Measurements from ENCODE around the gene SUSD1. TPM values are rescaled to one million over a fixed set of nuclear protein-coding genes. Genes with fewer than 3 reads are reported as not detected.

Gene SUSD1
- total and polyA plus RNA-seq, 7 donors: 0.42 to 3.4 (median 1.7) TPM

GRCh38 chr9:112042244-112042638 is 132.9 kb downstream of the SUSD1 start:
- no peak for TF ChIP-seq CTCF (IDR thresholded peaks at IDR 0.05)
- 36 to 38% (median 36%) methylated on average over 3 of the region's 3 CpGs for WGBS, 3 donors
- H3K27ac ChIP-seq: peak overlapping the region; percentile 36
- ATAC-seq (no peak), DNase-seq (no peak)
- H3K27me3 ChIP-seq (ENCODE audit: insufficient read depth in 3 of 3, low read length in 2 of 3): no peaks in the 10 kb centered on the region
- intact Hi-C loops (cut with DNase I): no loop called here
- no peaks in the 10 kb centered on the region for H3K9me3 ChIP-seq
- H3K4me1 ChIP-seq: no peaks in the 10 kb centered on the region
- no peak overlapping the region for H3K4me3 ChIP-seq
- H3K36me3 ChIP-seq (ENCODE audit: insufficient read depth in 1 of 2, low read depth in 1 of 2): no peaks in the 10 kb centered on the region

- ATAC-seq (peak; percentile 68 to 97 (median 94)), DNase-seq (peak in 1 of 2 donors; percentile 69)
- Histone ChIP-seq H3K4me3 (no peak overlapping the region), H3K27ac (peak overlapping the region; percentile 36), H3K9me3 (no peaks in the 10 kb centered on the region), H3K36me3 (ENCODE audit: insufficient read depth in 1 of 2, low read depth in 1 of 2) (no peaks in the 10 kb centered on the region), H3K27me3 (ENCODE audit: insufficient read depth in 3 of 3, low read length in 2 of 3) (no peaks in the 10 kb centered on the region), H3K4me1 (no peaks in the 10 kb centered on the region)
- no peak for TF ChIP-seq CTCF (IDR thresholded peaks at IDR 0.05)
- intact Hi-C loops (cut with DNase I): no loop called here
- 33 to 43% (median 43%) methylated on average over 8 of the region's 8 CpGs for WGBS, 3 donors
These were observed 133.4 kb downstream of the SUSD1 start for GRCh38 chr9:112041536-112042243.

- Histone ChIP-seq H3K36me3 (ENCODE audit: insufficient read depth in 1 of 2, low read depth in 1 of 2) (no peaks in the 10 kb centered on the region), H3K4me3 (no peak overlapping the region), H3K4me1 (no peaks in the 10 kb centered on the region), H3K27me3 (ENCODE audit: insufficient read depth in 3 of 3, low read length in 2 of 3) (no peaks in the 10 kb centered on the region), H3K9me3 (no peaks in the 10 kb centered on the region), H3K27ac (no peak overlapping the region)
- WGBS, 3 donors: 58 to 90% (median 70%) methylated on average over 4 of the region's 4 CpGs
- intact Hi-C loops (cut with DNase I): no loop called here
- no peak for TF ChIP-seq CTCF (IDR thresholded peaks at IDR 0.05)
- no peak for DNase-seq
- ATAC-seq: no peak
These were observed 133.9 kb downstream of the SUSD1 start for GRCh38 chr9:112041199-112041535.

- 75 to 77% (median 77%) methylated on average over 2 of the region's 2 CpGs for WGBS, 3 donors
- intact Hi-C loops (cut with DNase I): no loop called here
- Histone ChIP-seq H3K9me3 (no peaks in the 10 kb centered on the region), H3K4me3 (no peak overlapping the region), H3K27ac (no peak overlapping the region), H3K27me3 (ENCODE audit: insufficient read depth in 3 of 3, low read length in 2 of 3) (no peaks in the 10 kb centered on the region), H3K36me3 (ENCODE audit: insufficient read depth in 1 of 2, low read depth in 1 of 2) (no peaks in the 10 kb centered on the region), H3K4me1 (no peaks in the 10 kb centered on the region)
- no peak for TF ChIP-seq CTCF (IDR thresholded peaks at IDR 0.05)
- no peak for ATAC-seq
- DNase-seq: no peak
These were observed 137.1 kb downstream of the SUSD1 start for GRCh38 chr9:112038017-112038408.
